ENCODE measurements around the gene PRR18. TPM values are rescaled to one million over a fixed set of nuclear protein-coding genes. Genes with fewer than 3 reads are reported as not detected.

PRR18 gene
- total RNA-seq, 1 experiment from 2014 or later = not detected

DNA sequence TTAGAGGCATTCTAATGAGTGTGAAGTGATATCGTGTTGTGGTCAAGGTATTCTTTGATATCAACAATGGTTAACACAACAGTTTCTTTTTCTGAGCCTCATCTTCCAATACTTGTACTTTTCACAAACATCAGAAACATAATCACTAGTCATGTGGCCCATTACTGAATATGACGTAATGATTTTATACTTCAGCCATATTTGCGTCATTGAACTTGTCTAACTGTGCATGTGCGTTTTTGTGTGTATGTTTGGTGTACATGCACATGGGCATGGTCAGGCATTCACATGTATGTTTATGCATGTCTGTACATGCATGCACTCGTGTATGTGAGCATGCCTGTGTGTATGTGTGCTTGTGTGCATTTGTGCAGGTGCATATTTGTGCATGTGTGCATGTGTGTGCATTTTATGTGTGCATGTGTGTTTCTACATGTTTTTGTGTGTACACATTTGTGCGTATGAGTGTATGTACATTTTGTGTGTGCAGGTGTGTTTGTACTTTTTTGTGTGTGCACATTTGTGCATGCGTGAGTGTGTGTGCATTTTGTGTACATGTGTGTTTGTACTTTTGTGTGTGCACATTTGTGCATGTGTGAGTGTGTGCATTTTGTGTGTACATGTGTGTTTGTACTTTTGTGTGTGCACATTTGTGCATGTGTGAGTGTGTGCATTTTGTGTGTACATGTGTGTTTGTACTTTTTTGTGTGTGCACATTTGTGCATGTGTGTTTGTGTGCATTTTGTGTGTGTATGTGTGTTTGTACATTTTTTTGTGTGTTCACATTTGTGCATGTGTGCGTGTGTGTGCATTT lies 29.4 kb downstream of the PRR18 start:
- Histone ChIP-seq H3K27ac (no peak overlapping the region), H3K9me2 (ENCODE audit: insufficient read depth) (no peaks in the 10 kb centered on the region), H3K79me2 (ENCODE audit: low read depth) (no peaks in the 10 kb centered on the region), H3K9me3 (ENCODE audit: insufficient read depth, low read depth) (no peaks in the 10 kb centered on the region), H3F3A (ENCODE audit: insufficient read depth, low read depth) (no peaks in the 10 kb centered on the region), H3K27me3 (ENCODE audit: insufficient read depth, low read depth) (peaks cover 30% of the 10 kb centered on the region), H2AFZ (no peak overlapping the region), H3K4me3 (no peak overlapping the region), H3K4me2 (no peak overlapping the region), H3K36me3 (ENCODE audit: low read depth) (no peaks in the 10 kb centered on the region), H4K20me1 (ENCODE audit: insufficient read depth) (no peaks in the 10 kb centered on the region), H3K4me1 (replicated peaks; ENCODE audit: insufficient read depth) (no peaks in the 10 kb centered on the region)
- intact Hi-C loops (cut with micrococcal nuclease; ENCODE audit: unreplicated experiment) = loop anchor here (5.0 kb wide), 1 partner anchor 104 kb away; the partner anchor contains the start of gene MPC1
- no peak for TF ChIP-seq EZH2 (IDR thresholded peaks at IDR 0.05; ENCODE audit: low read depth)
- TF ChIP-seq, protein P1, sequence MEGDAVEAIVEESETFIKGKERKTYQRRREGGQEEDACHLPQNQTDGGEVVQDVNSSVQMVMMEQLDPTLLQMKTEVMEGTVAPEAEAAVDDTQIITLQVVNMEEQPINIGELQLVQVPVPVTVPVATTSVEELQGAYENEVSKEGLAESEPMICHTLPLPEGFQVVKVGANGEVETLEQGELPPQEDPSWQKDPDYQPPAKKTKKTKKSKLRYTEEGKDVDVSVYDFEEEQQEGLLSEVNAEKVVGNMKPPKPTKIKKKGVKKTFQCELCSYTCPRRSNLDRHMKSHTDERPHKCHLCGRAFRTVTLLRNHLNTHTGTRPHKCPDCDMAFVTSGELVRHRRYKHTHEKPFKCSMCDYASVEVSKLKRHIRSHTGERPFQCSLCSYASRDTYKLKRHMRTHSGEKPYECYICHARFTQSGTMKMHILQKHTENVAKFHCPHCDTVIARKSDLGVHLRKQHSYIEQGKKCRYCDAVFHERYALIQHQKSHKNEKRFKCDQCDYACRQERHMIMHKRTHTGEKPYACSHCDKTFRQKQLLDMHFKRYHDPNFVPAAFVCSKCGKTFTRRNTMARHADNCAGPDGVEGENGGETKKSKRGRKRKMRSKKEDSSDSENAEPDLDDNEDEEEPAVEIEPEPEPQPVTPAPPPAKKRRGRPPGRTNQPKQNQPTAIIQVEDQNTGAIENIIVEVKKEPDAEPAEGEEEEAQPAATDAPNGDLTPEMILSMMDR (conservative IDR thresholded peaks at IDR 0.05) = no peak
- ChIA-PET CTCF (no interaction called here), POLR2A (ENCODE audit: unreplicated experiment) (no interaction called here)
- DNase-seq = no peak
- no TSS peak for BruUV-seq (replicated peaks)

DNA sequence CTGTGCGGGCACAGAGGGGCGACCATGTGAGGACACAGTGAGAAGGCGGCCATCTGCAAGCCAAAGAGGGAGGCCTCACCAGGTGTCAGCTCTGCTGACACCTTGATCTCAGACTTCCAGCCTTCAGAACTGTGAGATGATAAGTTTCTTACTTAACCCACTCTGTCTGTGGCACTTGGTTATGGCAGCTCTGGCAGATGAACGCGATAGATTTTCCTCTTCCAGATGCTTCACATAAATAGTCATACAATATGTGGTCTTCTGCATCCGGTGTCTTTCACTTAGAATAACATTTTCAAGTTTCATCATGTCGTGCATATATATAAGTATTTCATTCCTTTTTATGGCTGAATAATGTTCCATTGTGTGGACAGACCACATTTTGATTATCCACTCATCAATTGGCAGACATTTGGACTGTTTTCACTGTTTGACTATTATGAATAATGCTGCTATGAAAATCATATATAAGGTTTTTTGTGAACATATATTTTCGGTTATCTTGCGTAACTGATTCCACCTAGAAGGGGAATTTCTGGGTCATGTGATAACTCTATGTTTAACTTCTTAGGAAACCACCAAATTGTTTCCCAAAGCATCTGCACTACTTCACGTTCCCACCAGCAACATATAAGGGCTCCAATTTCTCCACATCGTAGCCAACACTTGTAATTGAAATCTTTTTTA lies 30.2 kb downstream of the PRR18 start:
- Histone ChIP-seq H3K9me3 (ENCODE audit: insufficient read depth, low read depth) (no peaks in the 10 kb centered on the region), H3K9me2 (ENCODE audit: insufficient read depth) (no peaks in the 10 kb centered on the region), H3K4me1 (replicated peaks; ENCODE audit: insufficient read depth) (no peaks in the 10 kb centered on the region), H4K20me1 (ENCODE audit: insufficient read depth) (no peaks in the 10 kb centered on the region), H3K27ac (no peak overlapping the region), H3F3A (ENCODE audit: insufficient read depth, low read depth) (no peaks in the 10 kb centered on the region), H3K4me3 (no peak overlapping the region), H2AFZ (no peak overlapping the region), H3K4me2 (no peak overlapping the region), H3K79me2 (ENCODE audit: low read depth) (no peaks in the 10 kb centered on the region), H3K27me3 (ENCODE audit: insufficient read depth, low read depth) (peaks cover 26% of the 10 kb centered on the region), H3K36me3 (ENCODE audit: low read depth) (no peaks in the 10 kb centered on the region)
- intact Hi-C loops (cut with micrococcal nuclease; ENCODE audit: unreplicated experiment) = loop anchor here (5.0 kb wide), 1 partner anchor 104 kb away; the partner anchor contains the start of gene MPC1
- DNase-seq = no peak
- no peak for TF ChIP-seq EZH2 (IDR thresholded peaks at IDR 0.05; ENCODE audit: low read depth)
- TF ChIP-seq, protein P1 (conservative IDR thresholded peaks at IDR 0.05) = no peak
- ChIA-PET POLR2A (ENCODE audit: unreplicated experiment) (no interaction called here), CTCF (no interaction called here)
- BruUV-seq (replicated peaks) = no TSS peak

DNA sequence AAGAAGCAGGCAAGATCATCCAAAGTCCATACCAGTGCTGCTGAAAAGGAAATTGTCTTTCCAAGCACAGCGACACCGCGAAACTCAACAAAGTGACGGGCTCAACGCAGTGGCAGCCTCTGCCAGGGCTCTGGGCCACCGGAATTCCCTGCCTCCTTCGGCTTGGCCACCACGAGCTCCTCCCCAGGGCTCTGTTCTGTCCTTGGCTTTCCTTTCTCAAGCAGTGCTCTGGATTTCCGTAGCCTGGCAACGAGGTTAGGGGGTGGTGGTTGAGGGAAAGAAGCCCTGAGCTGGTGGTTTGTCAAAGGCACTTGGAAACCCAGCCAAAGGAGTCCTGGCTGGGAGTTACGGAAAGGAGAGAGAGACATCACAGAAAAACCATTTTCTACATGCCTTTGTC lies 31.2 kb downstream of the PRR18 start:
- Histone ChIP-seq H3K4me3 (no peak overlapping the region), H3F3A (ENCODE audit: insufficient read depth, low read depth) (no peaks in the 10 kb centered on the region), H4K20me1 (ENCODE audit: insufficient read depth) (no peaks in the 10 kb centered on the region), H2AFZ (no peak overlapping the region), H3K4me2 (no peak overlapping the region), H3K79me2 (ENCODE audit: low read depth) (no peaks in the 10 kb centered on the region), H3K9me3 (ENCODE audit: insufficient read depth, low read depth) (no peaks in the 10 kb centered on the region), H3K36me3 (ENCODE audit: low read depth) (no peaks in the 10 kb centered on the region), H3K27ac (no peak overlapping the region), H3K4me1 (replicated peaks; ENCODE audit: insufficient read depth) (no peaks in the 10 kb centered on the region), H3K27me3 (ENCODE audit: insufficient read depth, low read depth) (peaks cover 20% of the 10 kb centered on the region), H3K9me2 (ENCODE audit: insufficient read depth) (no peaks in the 10 kb centered on the region)
- ChIA-PET CTCF (no interaction called here), POLR2A (ENCODE audit: unreplicated experiment) (no interaction called here)
- no peak for DNase-seq
- no TSS peak for BruUV-seq (replicated peaks)
- intact Hi-C loops (cut with micrococcal nuclease; ENCODE audit: unreplicated experiment) = loop anchor here (5.0 kb wide), 1 partner anchor 105 kb away; the partner anchor contains the start of gene MPC1
- TF ChIP-seq EZH2 (IDR thresholded peaks at IDR 0.05; ENCODE audit: low read depth) = no peak
- TF ChIP-seq, protein P1 (conservative IDR thresholded peaks at IDR 0.05) = no peak

All from PC-9 (cell line).